ENCODE data around the gene LMBR1L.

LMBR1L gene

DNA sequence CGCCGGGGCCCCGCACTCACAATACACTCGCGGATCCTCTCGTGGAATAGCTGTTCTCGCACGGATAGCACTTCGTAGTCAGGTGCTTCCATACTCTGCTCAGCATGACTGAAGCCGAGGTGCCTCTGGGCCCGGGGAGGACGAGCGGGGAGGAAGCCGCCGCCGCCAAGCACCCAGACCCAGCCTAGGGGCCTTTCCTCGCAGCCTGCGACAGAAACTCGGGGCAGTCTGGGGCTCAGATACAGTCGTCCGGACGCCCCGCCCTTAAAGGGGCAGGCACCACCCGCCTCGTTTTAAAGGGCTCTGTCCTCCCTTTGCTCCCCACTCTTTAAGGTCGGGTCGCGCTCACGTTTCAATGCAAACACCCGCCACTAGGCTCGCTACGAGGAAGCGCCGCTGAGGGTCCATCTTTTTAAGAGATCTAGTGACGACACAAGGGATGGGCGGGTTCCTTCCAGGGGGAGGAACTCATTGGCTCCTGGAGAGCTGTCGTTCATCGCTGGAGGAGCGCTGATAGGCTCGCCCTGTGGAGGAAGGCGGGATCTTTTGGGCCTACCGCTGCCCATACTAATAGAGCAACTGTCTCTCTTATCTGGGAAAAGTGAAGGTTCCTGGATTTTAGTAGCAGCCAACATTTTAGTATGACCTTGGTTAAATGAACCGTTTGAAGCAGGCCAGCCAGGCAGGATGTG is at the start of gene LMBR1L (continued):
- peak; percentile 57; the same call in 1 of the 2 replicates for TF ChIP-seq IKZF3 (tag by site-specific recombination; IDR thresholded peaks at IDR 0.05)
- no peak for TF ChIP-seq ZFP41 (tag by site-specific recombination; IDR thresholded peaks at IDR 0.05; ENCODE audit: borderline replicate concordance)
- TF ChIP-seq GLIS2 (tag by site-specific recombination; IDR thresholded peaks at IDR 0.05), result no peak; the same call in 1 of the 2 replicates
- TF ChIP-seq ZNF791 (tag by site-specific recombination; IDR thresholded peaks at IDR 0.05), result no peak
- no peak for TF ChIP-seq ZNF350 (tag by site-specific recombination; IDR thresholded peaks at IDR 0.05)
- TF ChIP-seq ZNF292 (tag by site-specific recombination; IDR thresholded peaks at IDR 0.05; ENCODE audit: borderline replicate concordance, low read depth), result no peak
- 0 out of 2 replicates have a peak, but pooled peaks have one; percentile 21 for TF ChIP-seq ZNF76 (tag by site-specific recombination; IDR thresholded peaks at IDR 0.05; ENCODE audit: borderline replicate concordance, low read depth)
- no peak for TF ChIP-seq ZNF544 (tag by site-specific recombination; IDR thresholded peaks at IDR 0.05)
- TF ChIP-seq ZSCAN30 (tag by site-specific recombination; IDR thresholded peaks at IDR 0.05), result 0 out of 2 replicates have a peak, but pooled peaks have one; percentile 27
- TF ChIP-seq ZNF501 (tag by site-specific recombination; IDR thresholded peaks at IDR 0.05), result peak; percentile 26; the same call in 1 of the 2 replicates
- no peak for TF ChIP-seq ZNF473 (tag by site-specific recombination; IDR thresholded peaks at IDR 0.05)
- TF ChIP-seq ZNF19 (tag by site-specific recombination; IDR thresholded peaks at IDR 0.05; ENCODE audit: low read depth), result no peak
- TF ChIP-seq HOXD13 (CRISPR knock-in tag; IDR thresholded peaks at IDR 0.05; ENCODE audit: borderline replicate concordance), result no peak
- TF ChIP-seq ZNF202 (tag by site-specific recombination; IDR thresholded peaks at IDR 0.05; ENCODE audit: borderline replicate concordance), result no peak
- TF ChIP-seq, protein P1, sequence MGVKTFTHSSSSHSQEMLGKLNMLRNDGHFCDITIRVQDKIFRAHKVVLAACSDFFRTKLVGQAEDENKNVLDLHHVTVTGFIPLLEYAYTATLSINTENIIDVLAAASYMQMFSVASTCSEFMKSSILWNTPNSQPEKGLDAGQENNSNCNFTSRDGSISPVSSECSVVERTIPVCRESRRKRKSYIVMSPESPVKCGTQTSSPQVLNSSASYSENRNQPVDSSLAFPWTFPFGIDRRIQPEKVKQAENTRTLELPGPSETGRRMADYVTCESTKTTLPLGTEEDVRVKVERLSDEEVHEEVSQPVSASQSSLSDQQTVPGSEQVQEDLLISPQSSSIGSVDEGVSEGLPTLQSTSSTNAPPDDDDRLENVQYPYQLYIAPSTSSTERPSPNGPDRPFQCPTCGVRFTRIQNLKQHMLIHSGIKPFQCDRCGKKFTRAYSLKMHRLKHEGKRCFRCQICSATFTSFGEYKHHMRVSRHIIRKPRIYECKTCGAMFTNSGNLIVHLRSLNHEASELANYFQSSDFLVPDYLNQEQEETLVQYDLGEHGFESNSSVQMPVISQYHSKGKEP (tag by site-specific recombination; IDR thresholded peaks at IDR 0.05), result no peak
- peak; percentile 14; the same call in 1 of the 2 replicates for TF ChIP-seq WT1 (tag by site-specific recombination; IDR thresholded peaks at IDR 0.05)
- TF ChIP-seq GLI4 (tag by site-specific recombination; IDR thresholded peaks at IDR 0.05), result no peak
- TF ChIP-seq, protein P2, sequence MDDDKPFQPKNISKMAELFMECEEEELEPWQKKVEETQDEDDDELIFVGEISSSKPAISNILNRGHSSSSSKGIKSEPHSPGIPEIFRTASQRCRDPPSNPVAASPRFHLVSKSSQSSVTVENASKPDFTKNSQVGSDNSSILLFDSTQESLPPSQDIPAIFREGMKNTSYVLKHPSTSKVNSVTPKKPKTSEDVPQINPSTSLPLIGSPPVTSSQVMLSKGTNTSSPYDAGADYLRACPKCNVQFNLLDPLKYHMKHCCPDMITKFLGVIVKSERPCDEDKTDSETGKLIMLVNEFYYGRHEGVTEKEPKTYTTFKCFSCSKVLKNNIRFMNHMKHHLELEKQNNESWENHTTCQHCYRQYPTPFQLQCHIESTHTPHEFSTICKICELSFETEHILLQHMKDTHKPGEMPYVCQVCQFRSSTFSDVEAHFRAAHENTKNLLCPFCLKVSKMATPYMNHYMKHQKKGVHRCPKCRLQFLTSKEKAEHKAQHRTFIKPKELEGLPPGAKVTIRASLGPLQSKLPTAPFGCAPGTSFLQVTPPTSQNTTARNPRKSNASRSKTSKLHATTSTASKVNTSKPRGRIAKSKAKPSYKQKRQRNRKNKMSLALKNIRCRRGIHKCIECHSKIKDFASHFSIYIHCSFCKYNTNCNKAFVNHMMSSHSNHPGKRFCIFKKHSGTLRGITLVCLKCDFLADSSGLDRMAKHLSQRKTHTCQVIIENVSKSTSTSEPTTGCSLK (tag by site-specific recombination; IDR thresholded peaks at IDR 0.05), result no peak
- no peak for TF ChIP-seq ZNF404 (tag by site-specific recombination; IDR thresholded peaks at IDR 0.05)
- TF ChIP-seq ZNF624 (tag by site-specific recombination; IDR thresholded peaks at IDR 0.05), result no peak
- no peak for TF ChIP-seq BCL11A (tag by site-specific recombination; IDR thresholded peaks at IDR 0.05; ENCODE audit: low read depth)
- TF ChIP-seq ZNF677 (tag by site-specific recombination; IDR thresholded peaks at IDR 0.05), result no peak
- TF ChIP-seq ZNF530 (tag by site-specific recombination; IDR thresholded peaks at IDR 0.05; ENCODE audit: low read depth), result no peak
- no peak for TF ChIP-seq ZBTB7A (tag by site-specific recombination; IDR thresholded peaks at IDR 0.05; ENCODE audit: low read depth)
- TF ChIP-seq ZFP69B (tag by site-specific recombination; IDR thresholded peaks at IDR 0.05), result peak; percentile 99
- no peak for TF ChIP-seq ZNF140 (tag by site-specific recombination; IDR thresholded peaks at IDR 0.05)
- TF ChIP-seq, protein P3, sequence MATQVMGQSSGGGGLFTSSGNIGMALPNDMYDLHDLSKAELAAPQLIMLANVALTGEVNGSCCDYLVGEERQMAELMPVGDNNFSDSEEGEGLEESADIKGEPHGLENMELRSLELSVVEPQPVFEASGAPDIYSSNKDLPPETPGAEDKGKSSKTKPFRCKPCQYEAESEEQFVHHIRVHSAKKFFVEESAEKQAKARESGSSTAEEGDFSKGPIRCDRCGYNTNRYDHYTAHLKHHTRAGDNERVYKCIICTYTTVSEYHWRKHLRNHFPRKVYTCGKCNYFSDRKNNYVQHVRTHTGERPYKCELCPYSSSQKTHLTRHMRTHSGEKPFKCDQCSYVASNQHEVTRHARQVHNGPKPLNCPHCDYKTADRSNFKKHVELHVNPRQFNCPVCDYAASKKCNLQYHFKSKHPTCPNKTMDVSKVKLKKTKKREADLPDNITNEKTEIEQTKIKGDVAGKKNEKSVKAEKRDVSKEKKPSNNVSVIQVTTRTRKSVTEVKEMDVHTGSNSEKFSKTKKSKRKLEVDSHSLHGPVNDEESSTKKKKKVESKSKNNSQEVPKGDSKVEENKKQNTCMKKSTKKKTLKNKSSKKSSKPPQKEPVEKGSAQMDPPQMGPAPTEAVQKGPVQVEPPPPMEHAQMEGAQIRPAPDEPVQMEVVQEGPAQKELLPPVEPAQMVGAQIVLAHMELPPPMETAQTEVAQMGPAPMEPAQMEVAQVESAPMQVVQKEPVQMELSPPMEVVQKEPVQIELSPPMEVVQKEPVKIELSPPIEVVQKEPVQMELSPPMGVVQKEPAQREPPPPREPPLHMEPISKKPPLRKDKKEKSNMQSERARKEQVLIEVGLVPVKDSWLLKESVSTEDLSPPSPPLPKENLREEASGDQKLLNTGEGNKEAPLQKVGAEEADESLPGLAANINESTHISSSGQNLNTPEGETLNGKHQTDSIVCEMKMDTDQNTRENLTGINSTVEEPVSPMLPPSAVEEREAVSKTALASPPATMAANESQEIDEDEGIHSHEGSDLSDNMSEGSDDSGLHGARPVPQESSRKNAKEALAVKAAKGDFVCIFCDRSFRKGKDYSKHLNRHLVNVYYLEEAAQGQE (tag by site-specific recombination; IDR thresholded peaks at IDR 0.05), result peak; percentile 31; the same call in 1 of the 2 replicates
- no peak for TF ChIP-seq ZFP37 (tag by site-specific recombination; IDR thresholded peaks at IDR 0.05)
- TF ChIP-seq PRDM1 (tag by site-specific recombination; IDR thresholded peaks at IDR 0.05), result peak; percentile 48; the same call in 1 of the 2 replicates
- no peak for TF ChIP-seq ZNF571 (tag by site-specific recombination; IDR thresholded peaks at IDR 0.05)
- TF ChIP-seq ZNF391 (tag by site-specific recombination; IDR thresholded peaks at IDR 0.05; ENCODE audit: borderline replicate concordance, low read depth), result no peak; the same call in 1 of the 2 replicates
- no peak for TF ChIP-seq ZNF416 (tag by site-specific recombination; IDR thresholded peaks at IDR 0.05)
- no peak for TF ChIP-seq ZNF362 (tag by site-specific recombination; IDR thresholded peaks at IDR 0.05)
- TF ChIP-seq ZBTB48 (tag by site-specific recombination; IDR thresholded peaks at IDR 0.05), result peak; percentile 94
